Measurements from ENCODE around the gene GPA33. TPM values are rescaled to one million over a fixed set of nuclear protein-coding genes. Genes with fewer than 3 reads are reported as not detected.

The GPA33 gene
- total RNA-seq, 1 experiment from 2014 or later: not detected

DNA sequence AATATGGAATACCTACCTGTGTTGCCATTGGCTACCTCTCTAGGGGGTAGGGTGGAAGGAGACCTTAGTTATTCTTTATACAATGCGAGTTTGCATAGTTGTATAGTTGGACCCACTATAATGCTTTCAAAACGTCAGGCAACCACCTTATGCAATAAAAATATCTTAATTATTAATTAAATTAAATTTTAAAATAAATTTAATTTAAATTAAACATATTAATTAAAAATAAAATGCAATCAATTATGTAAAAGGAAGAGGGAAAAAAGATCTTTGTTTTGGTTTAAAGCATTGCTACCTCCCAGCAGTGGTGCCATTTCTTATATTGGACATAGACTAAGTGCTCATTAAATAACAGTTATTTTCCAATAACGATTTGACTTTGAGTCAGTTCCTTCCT is 22.3 kb downstream of the GPA33 start:
- H3K36me3 Mint-ChIP-seq (ENCODE audit: insufficient read depth in 1 of 3, low read depth in 3 of 3): no peaks in the 10 kb centered on the region
- no peaks in the 10 kb centered on the region for H3K4me1 ChIP-seq (ENCODE audit: insufficient read depth, low read length)
- H2AFZ ChIP-seq (ENCODE audit: low read length): no peak overlapping the region
- H3K27ac ChIP-seq (ENCODE audit: insufficient read length, low read depth, low read length): no peak overlapping the region
- peaks cover 6 to 15% of the 10 kb centered on the region in 2 experiments for H3K4me1 Mint-ChIP-seq
- H3K9me3 Mint-ChIP-seq: no peaks in the 10 kb centered on the region
- no peaks in the 10 kb centered on the region for H3K79me2 ChIP-seq (ENCODE audit: insufficient read depth, low read length)
- no peak overlapping the region for H3K4ac ChIP-seq (ENCODE audit: low read depth, low read length)
- no peaks in the 10 kb centered on the region for H3K9me3 ChIP-seq (ENCODE audit: control insufficient read depth, low read depth, low read length)
- H2BK120ac ChIP-seq (ENCODE audit: low read depth, low read length, poor library complexity, severe bottlenecking): no peak overlapping the region
- TF ChIP-seq, protein P1, sequence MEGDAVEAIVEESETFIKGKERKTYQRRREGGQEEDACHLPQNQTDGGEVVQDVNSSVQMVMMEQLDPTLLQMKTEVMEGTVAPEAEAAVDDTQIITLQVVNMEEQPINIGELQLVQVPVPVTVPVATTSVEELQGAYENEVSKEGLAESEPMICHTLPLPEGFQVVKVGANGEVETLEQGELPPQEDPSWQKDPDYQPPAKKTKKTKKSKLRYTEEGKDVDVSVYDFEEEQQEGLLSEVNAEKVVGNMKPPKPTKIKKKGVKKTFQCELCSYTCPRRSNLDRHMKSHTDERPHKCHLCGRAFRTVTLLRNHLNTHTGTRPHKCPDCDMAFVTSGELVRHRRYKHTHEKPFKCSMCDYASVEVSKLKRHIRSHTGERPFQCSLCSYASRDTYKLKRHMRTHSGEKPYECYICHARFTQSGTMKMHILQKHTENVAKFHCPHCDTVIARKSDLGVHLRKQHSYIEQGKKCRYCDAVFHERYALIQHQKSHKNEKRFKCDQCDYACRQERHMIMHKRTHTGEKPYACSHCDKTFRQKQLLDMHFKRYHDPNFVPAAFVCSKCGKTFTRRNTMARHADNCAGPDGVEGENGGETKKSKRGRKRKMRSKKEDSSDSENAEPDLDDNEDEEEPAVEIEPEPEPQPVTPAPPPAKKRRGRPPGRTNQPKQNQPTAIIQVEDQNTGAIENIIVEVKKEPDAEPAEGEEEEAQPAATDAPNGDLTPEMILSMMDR (conservative IDR thresholded peaks at IDR 0.05): no peak
- no peaks in the 10 kb centered on the region for H4K20me1 ChIP-seq (ENCODE audit: control insufficient read depth, insufficient read depth, insufficient read length)
- H3K23me2 ChIP-seq (ENCODE audit: insufficient read length, low read depth, low read length, poor library complexity, severe bottlenecking): peaks cover 3% of the 10 kb centered on the region
- no peaks in the 10 kb centered on the region for H3K27me3 ChIP-seq (ENCODE audit: insufficient read depth, low read length)
- H3K4me3 Mint-ChIP-seq: no peak overlapping the region
- no peaks in the 10 kb centered on the region for H3K79me1 ChIP-seq (ENCODE audit: insufficient read depth, low read depth, low read length, poor library complexity, severe bottlenecking)
- H3K18ac ChIP-seq (ENCODE audit: insufficient read length, low read depth, low read length): no peak overlapping the region
- WGBS (ENCODE audit: extremely low coverage, insufficient read length, low lambda C conversion rate): no CpG with 5 or more reads among the region's 3 CpGs
- H2BK15ac ChIP-seq (ENCODE audit: low read depth, low read length): no peak overlapping the region
- no peak overlapping the region for H2BK5ac ChIP-seq (ENCODE audit: insufficient read length, low read length)
- no peak overlapping the region for H3K14ac ChIP-seq (ENCODE audit: insufficient read depth, low read length)
- H3T11ph ChIP-seq (ENCODE audit: low read length): no peak overlapping the region
- H2BK20ac ChIP-seq (ENCODE audit: low read depth, low read length, poor library complexity, severe bottlenecking): no peak overlapping the region
- no peak overlapping the region for H4K91ac ChIP-seq (ENCODE audit: insufficient read length, low read depth, low read length)
- no peak overlapping the region for H2BK12ac ChIP-seq (ENCODE audit: insufficient read length, low read depth, low read length)
- no peak overlapping the region for H3K56ac ChIP-seq (ENCODE audit: insufficient read length, low read depth, low read length)
- H4K5ac ChIP-seq (ENCODE audit: insufficient read length, low read depth, low read length): no peak overlapping the region
- no peak overlapping the region for H3K4me2 ChIP-seq (ENCODE audit: insufficient read depth, insufficient read length, low read length)
- H3K9ac ChIP-seq (ENCODE audit: extremely low read depth, insufficient read length, low read length): no peak overlapping the region
- no peak overlapping the region for H3K23ac ChIP-seq (ENCODE audit: insufficient read length, low read depth, low read length)
- no peak overlapping the region for H3K27ac Mint-ChIP-seq
- H2AK5ac ChIP-seq (ENCODE audit: insufficient read length, low read length): no peak overlapping the region
- DNase-seq: no peak
- H4K8ac ChIP-seq (replicated peaks; ENCODE audit: insufficient read length, low read depth, low read length): no peak overlapping the region
- no peaks in the 10 kb centered on the region; the same call in none of the 2 replicates for H3K27me3 Mint-ChIP-seq (ENCODE audit: low read depth)
